Pancreas (tissue), 10 donors: Measurements from ENCODE around the gene RHOD. TPM values are rescaled to one million over a fixed set of nuclear protein-coding genes. Genes with fewer than 3 reads are reported as not detected.

Experiments used
- ATAC-seq, 4 donors: fragments of 200-7000 bp; cut with Tn5 transposase; one replicate each; pipeline versions ENCODE4 v1.8.0 to v1.9.1; 2020; ENCODE audit warnings: mild to moderate bottlenecking in 4 of 4, moderate library complexity in 4 of 4
- DNase-seq, 6 donors: peaks; one replicate each; pipeline ENCODE4 v3.0.0-alpha.2; 2020
- FAIRE-seq: peaks from 2 replicates; lab custom pipeline; 2012; peaks lifted over from hg19 to GRCh38; lab: Jason Lieb, UNC
- H3K27ac ChIP-seq, 4 donors: fragments of 200-600 bp; sonication (generic); 1 replicate in 3 of 4; 2 replicates in 1 of 4; pipeline versions ENCODE4 v1.5.0 to v1.8.0; 2020
- H3K27me3 ChIP-seq, 4 donors: fragments of 200-600 bp; one replicate each; pipeline ENCODE4 v1.8.0; 2021
- H3K36me3 ChIP-seq, 3 donors: fragments of 200-600 bp; sonication (generic) in 1 of 3; one replicate each; pipeline versions ENCODE4 v1.5.0 to v1.8.0; 2020 to 2021
- H3K4me1 ChIP-seq, 3 donors: fragments of 200-600 bp; one replicate each; pipeline ENCODE4 v1.8.0; 2021
- H3K4me3 ChIP-seq, 4 donors: fragments of 200-600 bp; sonication (generic) in 2 of 4; one replicate each; pipeline versions ENCODE4 v1.5.0 to v1.8.0; 2020 to 2021
- H3K9me3 ChIP-seq, 4 donors: fragments of 200-600 bp; one replicate each; pipeline ENCODE4 v1.8.0; 2021
- WGBS, 2 donors: extraction: QIAGEN DNeasy Blood & Tissue Kit; methylation state at CpG; one replicate each; pipeline ENCODE4 v1.1.7; 2013; 5-methylcytosine and 5-hydroxymethylcytosine counted together
- intact Hi-C, 3 donors: fragments of 100-400 bp; cut with DNase I; formaldehyde crosslinking; loops; one replicate each; pipeline versions ENCODE4 v1.11.1 to v1.14.2; 2022
- polyA plus RNA-seq, 2 donors: library from polyadenylated mRNA; stranded (reverse); fragments of 200-250 nt; gene quantifications; one replicate each; pipeline ENCODE4 v1.2.3, GENCODE V29; 2013
- total RNA-seq, 6 donors: library from RNA; stranded (reverse); fragmentation: NEBNext Ultra II Directional in 4 of 6; extraction: Animal tissue kit (Norgen Biotek cat#: 25700) in 4 of 6; gene quantifications; one replicate each; pipeline versions ENCODE4 v1.2.1 to v1.2.4, GENCODE V29; 2021 to 2023
- TF ChIP-seq, protein P1 (sequence below), 4 donors: fragments of 200-600 bp; sonication (generic) in 3 of 4; IDR thresholded peaks; one replicate each; pipeline versions ENCODE4 v1.5.0 to v1.8.0; 2021; ENCODE audit warnings: antibody characterized with exemption in 4 of 4
- donor health status: healthy with polysubstance abuse.
- donor health status: DM: no; HTN: no; CAD: no; lungs with moderate emphysema.
- donor health status: DM: no; HTN: no; CAD: no.
- donor health status: control.
- donor health status: control.
- donor health status: Bipolar disorder and iron deficiency.
- donor health status: DM: yes; HTN: yes; CAD: no.
- donor health status: DM: no; HTN: no; CAD: no.
- donor health status: DM: no; HTN: no; CAD: no.
- donor health status: DM: yes; HTN: yes; CAD: no.

RHOD gene
- total and polyA plus RNA-seq, 8 donors: 14.9 to 45.8 (median 18.6) TPM

GRCh38 chr11:67030976-67031375 lies 25.7 kb upstream of the RHOD start:
- H3K9me3 ChIP-seq: no peaks in the 10 kb centered on the region
- no peaks in the 10 kb centered on the region for H3K36me3 ChIP-seq
- H3K4me3 ChIP-seq: no peak overlapping the region
- TF ChIP-seq, protein P1, sequence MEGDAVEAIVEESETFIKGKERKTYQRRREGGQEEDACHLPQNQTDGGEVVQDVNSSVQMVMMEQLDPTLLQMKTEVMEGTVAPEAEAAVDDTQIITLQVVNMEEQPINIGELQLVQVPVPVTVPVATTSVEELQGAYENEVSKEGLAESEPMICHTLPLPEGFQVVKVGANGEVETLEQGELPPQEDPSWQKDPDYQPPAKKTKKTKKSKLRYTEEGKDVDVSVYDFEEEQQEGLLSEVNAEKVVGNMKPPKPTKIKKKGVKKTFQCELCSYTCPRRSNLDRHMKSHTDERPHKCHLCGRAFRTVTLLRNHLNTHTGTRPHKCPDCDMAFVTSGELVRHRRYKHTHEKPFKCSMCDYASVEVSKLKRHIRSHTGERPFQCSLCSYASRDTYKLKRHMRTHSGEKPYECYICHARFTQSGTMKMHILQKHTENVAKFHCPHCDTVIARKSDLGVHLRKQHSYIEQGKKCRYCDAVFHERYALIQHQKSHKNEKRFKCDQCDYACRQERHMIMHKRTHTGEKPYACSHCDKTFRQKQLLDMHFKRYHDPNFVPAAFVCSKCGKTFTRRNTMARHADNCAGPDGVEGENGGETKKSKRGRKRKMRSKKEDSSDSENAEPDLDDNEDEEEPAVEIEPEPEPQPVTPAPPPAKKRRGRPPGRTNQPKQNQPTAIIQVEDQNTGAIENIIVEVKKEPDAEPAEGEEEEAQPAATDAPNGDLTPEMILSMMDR (IDR thresholded peaks at IDR 0.05): no peak
- no peaks in the 10 kb centered on the region for H3K4me1 ChIP-seq
- H3K27ac ChIP-seq: no peak overlapping the region
- ATAC-seq (no peak), DNase-seq (no peak), FAIRE-seq (no peak)
- intact Hi-C loops: no loop called here
- no peaks in the 10 kb centered on the region for H3K27me3 ChIP-seq
- 45 to 56% methylated on average over 9 of the region's 9 CpGs for WGBS, 2 donors

DNA sequence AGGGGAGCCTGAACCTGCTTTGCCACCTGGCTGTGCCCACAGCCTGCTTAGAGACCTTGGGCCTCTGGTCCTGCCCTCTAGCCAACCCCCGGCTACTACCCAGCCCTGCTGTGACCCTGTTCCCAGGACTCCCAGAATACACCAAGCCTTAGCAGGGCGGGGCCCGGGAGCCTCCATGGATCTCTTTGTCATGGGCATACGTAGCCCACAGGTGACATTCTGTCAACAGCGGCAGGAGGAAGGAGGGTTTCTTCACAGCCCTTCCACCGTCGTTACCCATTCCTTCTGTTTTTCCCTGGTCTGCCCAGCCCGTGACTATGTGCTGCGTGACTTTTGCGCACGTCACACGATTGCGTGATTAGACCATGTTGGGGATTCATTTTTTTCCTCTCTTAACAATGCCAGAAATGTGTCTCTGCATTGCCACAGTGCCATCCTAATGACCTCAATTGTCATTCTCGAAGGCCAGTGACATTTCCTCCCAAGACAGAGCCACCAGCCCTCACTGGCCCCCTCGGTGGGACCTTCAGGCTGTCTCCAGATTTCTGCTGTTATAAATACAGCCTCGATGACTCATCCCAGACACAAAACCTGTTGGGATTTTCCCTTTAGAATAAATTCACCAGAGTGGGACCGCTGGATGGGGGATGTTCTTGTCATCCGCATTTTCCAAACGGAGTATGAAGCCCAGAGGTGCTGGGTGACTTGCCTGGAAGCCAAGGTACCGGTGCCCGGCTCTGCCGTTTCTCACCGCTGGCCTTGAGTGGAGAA lies 24.7 kb upstream of the RHOD start:
- intact Hi-C loops: no loop called here
- TF ChIP-seq, protein P1 (IDR thresholded peaks at IDR 0.05): no peak
- DNase-seq (no peak), FAIRE-seq (no peak), ATAC-seq (no peak)
- Histone ChIP-seq H3K27me3 (no peaks in the 10 kb centered on the region), H3K36me3 (no peaks in the 10 kb centered on the region), H3K27ac (no peak overlapping the region), H3K4me1 (no peaks in the 10 kb centered on the region), H3K9me3 (no peaks in the 10 kb centered on the region), H3K4me3 (no peak overlapping the region)
- 79 to 85% methylated on average over 23 of the region's 23 CpGs for WGBS, 2 donors

DNA sequence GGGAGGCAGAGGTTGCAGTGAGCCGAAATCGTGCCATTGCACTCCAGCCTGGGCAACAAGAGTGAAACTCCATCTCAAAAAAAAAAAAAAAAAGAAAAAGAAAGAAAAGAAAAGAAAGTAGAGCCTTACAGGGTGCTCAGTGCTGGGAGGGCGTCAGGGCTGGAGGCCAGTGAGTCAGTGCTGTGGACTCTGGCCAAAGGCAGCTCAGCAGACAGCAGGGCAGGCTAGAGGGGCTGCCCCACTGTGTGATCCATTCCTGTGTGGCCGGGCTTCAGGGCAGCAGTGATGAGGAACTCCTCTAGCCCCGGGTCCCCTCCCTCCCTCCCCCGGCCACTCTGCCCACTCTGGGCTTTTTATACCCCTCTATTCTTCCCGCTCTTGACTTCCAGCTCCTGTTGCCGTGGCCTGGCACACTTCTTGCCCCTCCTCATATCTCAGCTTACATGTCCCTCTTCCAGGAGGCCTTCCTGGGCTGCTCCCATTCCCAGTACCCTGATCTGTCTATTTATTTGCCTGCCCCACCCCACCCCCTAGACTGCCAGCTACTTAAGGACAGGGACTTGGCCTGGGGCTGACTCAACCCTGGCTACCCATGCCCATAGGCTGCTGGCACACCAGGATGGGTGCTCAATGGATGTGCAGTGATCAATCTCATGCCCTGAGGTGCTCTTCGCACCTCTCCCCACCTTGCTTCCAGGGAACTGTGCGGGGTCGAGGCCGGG lies 23.7 kb upstream of the RHOD start:
- intact Hi-C loops: no loop called here
- H3K9me3 ChIP-seq: no peaks in the 10 kb centered on the region
- H3K36me3 ChIP-seq: no peaks in the 10 kb centered on the region
- no peaks in the 10 kb centered on the region for H3K27me3 ChIP-seq
- WGBS, 2 donors: 76 to 85% methylated on average over 12 of the region's 12 CpGs
- ATAC-seq: peak in 3 of 4 donors; percentile 40 to 82 (median 78)
- H3K4me3 ChIP-seq: no peak overlapping the region
- H3K4me1 ChIP-seq: no peaks in the 10 kb centered on the region
- DNase-seq: no peak
- TF ChIP-seq, protein P1 (IDR thresholded peaks at IDR 0.05): no peak
- no peak for FAIRE-seq
- H3K27ac ChIP-seq: no peak overlapping the region

DNA sequence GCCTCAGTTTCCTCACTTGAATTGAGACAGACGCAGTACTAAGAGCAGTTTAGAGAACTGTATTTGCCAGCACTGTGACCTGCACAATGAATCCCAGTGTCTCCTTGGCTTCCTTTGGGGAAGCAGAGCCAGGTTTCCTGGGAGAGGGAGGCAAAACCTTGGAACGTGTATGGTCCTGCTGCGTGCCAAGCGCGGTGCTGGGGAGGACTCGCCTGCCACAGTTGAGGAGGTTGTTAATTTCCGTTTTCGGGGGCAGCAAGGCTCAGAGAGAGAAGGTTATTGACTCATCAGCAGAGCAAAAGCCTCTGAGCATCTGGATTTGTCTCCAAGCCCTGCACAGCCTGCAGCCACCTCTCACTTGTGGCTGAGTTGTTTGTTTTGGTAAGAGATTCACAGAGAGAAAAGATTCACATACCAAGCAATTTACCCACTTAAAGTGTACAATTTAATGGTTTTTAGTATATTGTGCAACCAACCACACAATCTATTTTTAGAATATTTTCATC lies 22.9 kb upstream of the RHOD start:
- WGBS, 2 donors: 63 to 75% methylated on average over 8 of the region's 8 CpGs
- no peak overlapping the region for H3K27ac ChIP-seq
- no peak overlapping the region for H3K4me3 ChIP-seq
- H3K4me1 ChIP-seq: no peaks in the 10 kb centered on the region
- DNase-seq: no peak
- no peaks in the 10 kb centered on the region for H3K36me3 ChIP-seq
- H3K27me3 ChIP-seq: no peaks in the 10 kb centered on the region
- ATAC-seq: peak in 1 of 4 donors; percentile 36
- intact Hi-C loops: no loop called here
- FAIRE-seq: no peak
- no peaks in the 10 kb centered on the region for H3K9me3 ChIP-seq
- TF ChIP-seq, protein P1 (IDR thresholded peaks at IDR 0.05): no peak
